GM18873 (cell line): ENCODE measurements around the gene NR3C2.

ENCODE experiments used
- ATAC-seq: cut with Tn5 transposase; IDR thresholded peaks from one replicate; pipeline ENCODE4 v1.9.1; 2021; ENCODE audit warnings: mild to moderate bottlenecking, moderate library complexity, moderate number of reproducible peaks; ENCODE audit not compliant: unreplicated experiment, low FRiP score

The NR3C2 gene

GRCh38 chr4:148029781-148030180 is 412.4 kb downstream of the NR3C2 start:
- ATAC-seq, result no peak
